ENCODE measurements around the gene PSAP. TPM values are rescaled to one million over a fixed set of nuclear protein-coding genes. Genes with fewer than 3 reads are reported as not detected.

PSAP gene
- total RNA-seq, 1 donor from 2014 or later, result 1,124 TPM

- DNase-seq (ENCODE audit: low read depth) (no peak), FAIRE-seq (no peak)
- Histone ChIP-seq H3K36me3 (ENCODE audit: control insufficient read depth, insufficient read depth, low read length) (no peaks in the 10 kb centered on the region), H3K27me3 (ENCODE audit: control insufficient read depth, insufficient read depth, low read length) (no peaks in the 10 kb centered on the region), H3K4me3 (ENCODE audit: low read depth, low read length) (no peak overlapping the region)
- TF ChIP-seq CTCF (IDR thresholded peaks at IDR 0.05; ENCODE audit: insufficient read depth, low read length, severe bottlenecking), result no peak
These were observed 61.2 kb downstream of the PSAP start for GRCh38 chr10:71789871-71790270.

DNA sequence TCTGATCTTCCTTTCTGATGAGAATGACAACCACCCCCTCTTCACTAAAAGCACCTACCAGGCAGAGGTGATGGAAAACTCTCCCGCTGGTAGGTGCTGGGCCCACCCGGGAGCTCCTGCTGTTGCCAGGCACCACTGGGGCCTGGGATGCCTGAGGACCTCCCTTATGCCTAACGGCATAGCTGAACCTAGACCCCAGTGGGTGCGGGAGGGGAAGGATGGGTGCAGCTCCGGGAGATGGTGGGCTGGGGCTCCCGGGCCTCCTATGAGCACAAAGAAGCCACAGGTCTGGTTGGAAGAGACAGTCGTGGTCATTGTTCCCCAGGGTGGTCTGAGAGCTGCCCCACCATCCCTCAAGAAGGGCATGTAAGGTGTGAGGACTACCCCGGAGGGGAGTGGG lies 62.1 kb downstream of the PSAP start:
- no peak overlapping the region for H3K4me3 ChIP-seq (ENCODE audit: low read depth, low read length)
- DNase-seq (ENCODE audit: low read depth) (no peak), FAIRE-seq (no peak)
- no peaks in the 10 kb centered on the region for H3K27me3 ChIP-seq (ENCODE audit: control insufficient read depth, insufficient read depth, low read length)
- no peak for TF ChIP-seq CTCF (IDR thresholded peaks at IDR 0.05; ENCODE audit: insufficient read depth, low read length, severe bottlenecking)
- H3K36me3 ChIP-seq (ENCODE audit: control insufficient read depth, insufficient read depth, low read length), result no peaks in the 10 kb centered on the region

GRCh38 chr10:71784679-71785272 lies 66.3 kb downstream of the PSAP start:
- no peaks in the 10 kb centered on the region for H3K36me3 ChIP-seq (ENCODE audit: control insufficient read depth, insufficient read depth, low read length)
- DNase-seq (ENCODE audit: low read depth) (no peak), FAIRE-seq (no peak)
- TF ChIP-seq CTCF (IDR thresholded peaks at IDR 0.05; ENCODE audit: insufficient read depth, low read length, severe bottlenecking), result no peak
- peaks cover 4% of the 10 kb centered on the region for H3K27me3 ChIP-seq (ENCODE audit: control insufficient read depth, insufficient read depth, low read length)
- H3K4me3 ChIP-seq (ENCODE audit: low read depth, low read length), result no peak overlapping the region

- no peak for FAIRE-seq
- H3K27me3 ChIP-seq (ENCODE audit: control insufficient read depth, insufficient read depth, low read length), result peaks cover 4% of the 10 kb centered on the region
- H3K36me3 ChIP-seq (ENCODE audit: control insufficient read depth, insufficient read depth, low read length), result no peaks in the 10 kb centered on the region
- no peak for DNase-seq (ENCODE audit: low read depth)
- H3K4me3 ChIP-seq (ENCODE audit: low read depth, low read length), result no peak overlapping the region
- no peak for TF ChIP-seq CTCF (IDR thresholded peaks at IDR 0.05; ENCODE audit: insufficient read depth, low read length, severe bottlenecking)
These were observed 67.0 kb downstream of the PSAP start for GRCh38 chr10:71783917-71784678.

GRCh38 chr10:71782917-71783490 lies 68.0 kb downstream of the PSAP start:
- no peak for FAIRE-seq
- Histone ChIP-seq H3K36me3 (ENCODE audit: control insufficient read depth, insufficient read depth, low read length) (no peaks in the 10 kb centered on the region), H3K4me3 (ENCODE audit: low read depth, low read length) (no peak overlapping the region), H3K27me3 (ENCODE audit: control insufficient read depth, insufficient read depth, low read length) (peaks cover 4% of the 10 kb centered on the region)
- TF ChIP-seq CTCF (IDR thresholded peaks at IDR 0.05; ENCODE audit: insufficient read depth, low read length, severe bottlenecking), result no peak
- DNase-seq (ENCODE audit: low read depth), result no peak
